GM19023 (cell line): ENCODE measurements around the gene PPM1M.

Experiments
- ATAC-seq: cut with Tn5 transposase; IDR thresholded peaks from one replicate; pipeline ENCODE4 v1.9.1; 2021; ENCODE audit warnings: mild to moderate bottlenecking, moderate library complexity; ENCODE audit not compliant: unreplicated experiment

The PPM1M gene

GRCh38 chr3:52229656-52230055, 15.9 kb upstream of the PPM1M start:
- no peak for ATAC-seq

GRCh38 chr3:52230461-52230860, 15.1 kb upstream of the PPM1M start:
- ATAC-seq, result no peak

- no peak for ATAC-seq
Observed at GRCh38 chr3:52230889-52231499, 14.6 kb upstream of the PPM1M start.

GRCh38 chr3:52231502-52232278, 13.9 kb upstream of the PPM1M start:
- ATAC-seq, result no peak

- ATAC-seq, result no peak
Observed at GRCh38 chr3:52232279-52233107, 13.1 kb upstream of the PPM1M start.

- no peak for ATAC-seq
Observed at GRCh38 chr3:52233108-52233591, 12.4 kb upstream of the PPM1M start.

- no peak for ATAC-seq
Observed at GRCh38 chr3:52233968-52234367, 11.6 kb upstream of the PPM1M start.

- ATAC-seq, result no peak
Observed at GRCh38 chr3:52234516-52235447, 10.8 kb upstream of the PPM1M start.

- ATAC-seq, result no peak
Observed at GRCh38 chr3:52236424-52236886, 9.1 kb upstream of the PPM1M start.

GRCh38 chr3:52237006-52237656, 8.4 kb upstream of the PPM1M start:
- ATAC-seq, result no peak

- ATAC-seq, result no peak
Observed at GRCh38 chr3:52237657-52238172, 7.8 kb upstream of the PPM1M start.

- ATAC-seq, result peak; percentile 7
Observed at GRCh38 chr3:52238193-52238760, 7.3 kb upstream of the PPM1M start.

- ATAC-seq, result peak; percentile 81
Observed at GRCh38 chr3:52238761-52239701, 6.5 kb upstream of the PPM1M start, which contains the start of gene TWF2. TSS of gene TWF2 (minus strand) at chr3:52239158. CDS start at chr3:52239016, 142 bp downstream.

- ATAC-seq, result no peak
Observed at GRCh38 chr3:52240059-52240885, 5.3 kb upstream of the PPM1M start.

GRCh38 chr3:52240886-52241370, 4.6 kb upstream of the PPM1M start:
- no peak for ATAC-seq

GRCh38 chr3:52242039-52242438, 3.5 kb upstream of the PPM1M start:
- no peak for ATAC-seq
